ENCODE data around the gene EIF3F. TPM values are rescaled to one million over a fixed set of nuclear protein-coding genes. Genes with fewer than 3 reads are reported as not detected.

Gene EIF3F
- total RNA-seq, 4 donors from 2014 or later = 335 to 691 (median 463) TPM

GRCh38 chr11:8039530-8040260 is 52.6 kb downstream of the EIF3F start:
- WGBS = 81% methylated on average over 7 of the region's 10 CpGs
- Histone ChIP-seq H3K9me3 (no peaks in the 10 kb centered on the region), H3K36me3 (no peaks in the 10 kb centered on the region), H3K4me1 (peaks cover 5% of the 10 kb centered on the region), H3K27ac (no peak overlapping the region), H3K4me3 (no peak overlapping the region), H3K27me3 (peaks cover 3% of the 10 kb centered on the region)
- TF ChIP-seq, protein P1, sequence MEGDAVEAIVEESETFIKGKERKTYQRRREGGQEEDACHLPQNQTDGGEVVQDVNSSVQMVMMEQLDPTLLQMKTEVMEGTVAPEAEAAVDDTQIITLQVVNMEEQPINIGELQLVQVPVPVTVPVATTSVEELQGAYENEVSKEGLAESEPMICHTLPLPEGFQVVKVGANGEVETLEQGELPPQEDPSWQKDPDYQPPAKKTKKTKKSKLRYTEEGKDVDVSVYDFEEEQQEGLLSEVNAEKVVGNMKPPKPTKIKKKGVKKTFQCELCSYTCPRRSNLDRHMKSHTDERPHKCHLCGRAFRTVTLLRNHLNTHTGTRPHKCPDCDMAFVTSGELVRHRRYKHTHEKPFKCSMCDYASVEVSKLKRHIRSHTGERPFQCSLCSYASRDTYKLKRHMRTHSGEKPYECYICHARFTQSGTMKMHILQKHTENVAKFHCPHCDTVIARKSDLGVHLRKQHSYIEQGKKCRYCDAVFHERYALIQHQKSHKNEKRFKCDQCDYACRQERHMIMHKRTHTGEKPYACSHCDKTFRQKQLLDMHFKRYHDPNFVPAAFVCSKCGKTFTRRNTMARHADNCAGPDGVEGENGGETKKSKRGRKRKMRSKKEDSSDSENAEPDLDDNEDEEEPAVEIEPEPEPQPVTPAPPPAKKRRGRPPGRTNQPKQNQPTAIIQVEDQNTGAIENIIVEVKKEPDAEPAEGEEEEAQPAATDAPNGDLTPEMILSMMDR (IDR thresholded peaks at IDR 0.05) = no peak
- TF ChIP-seq POLR2A (IDR thresholded peaks at IDR 0.05) = no peak
- TF ChIP-seq EP300 (IDR thresholded peaks at IDR 0.05) = no peak
- TF ChIP-seq POLR2AphosphoS5 (IDR thresholded peaks at IDR 0.05) = no peak
- peak; percentile 26 to 45 for DNase-seq (ENCODE audit: low spot score in 2 of 2)

GRCh38 chr11:8040261-8040920 is 53.3 kb downstream of the EIF3F start:
- Histone ChIP-seq H3K27ac (no peak overlapping the region), H3K27me3 (peaks cover 3% of the 10 kb centered on the region), H3K36me3 (no peaks in the 10 kb centered on the region), H3K9me3 (no peaks in the 10 kb centered on the region), H3K4me3 (no peak overlapping the region), H3K4me1 (no peaks in the 10 kb centered on the region)
- TF ChIP-seq POLR2A (IDR thresholded peaks at IDR 0.05) (no peak), POLR2AphosphoS5 (IDR thresholded peaks at IDR 0.05) (no peak)
- TF ChIP-seq, protein P1 (IDR thresholded peaks at IDR 0.05) = no peak
- WGBS = 89% methylated on average over 4 of the region's 4 CpGs
- peak; percentile 33 to 34 for DNase-seq (ENCODE audit: low spot score in 2 of 2)

DNA sequence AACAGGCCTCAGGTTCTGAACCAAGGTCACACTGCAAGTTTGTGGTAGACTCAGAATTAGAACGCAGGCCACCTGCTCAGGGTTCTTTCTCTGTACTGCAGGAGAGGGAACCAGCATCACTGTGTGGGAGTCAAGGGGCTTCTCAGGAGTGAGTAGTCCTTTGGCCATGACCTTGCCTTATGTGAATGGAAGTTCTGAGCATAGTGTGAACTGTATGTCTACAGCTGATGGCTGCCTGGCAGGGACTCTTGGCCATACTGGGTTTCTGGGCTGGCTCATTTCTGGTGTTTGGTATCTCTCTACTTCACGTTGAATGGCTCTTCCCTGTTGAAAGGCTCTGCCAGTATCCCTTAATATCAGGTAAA is 53.8 kb downstream of the EIF3F start:
- no peak for DNase-seq (ENCODE audit: low spot score in 2 of 2)

DNA sequence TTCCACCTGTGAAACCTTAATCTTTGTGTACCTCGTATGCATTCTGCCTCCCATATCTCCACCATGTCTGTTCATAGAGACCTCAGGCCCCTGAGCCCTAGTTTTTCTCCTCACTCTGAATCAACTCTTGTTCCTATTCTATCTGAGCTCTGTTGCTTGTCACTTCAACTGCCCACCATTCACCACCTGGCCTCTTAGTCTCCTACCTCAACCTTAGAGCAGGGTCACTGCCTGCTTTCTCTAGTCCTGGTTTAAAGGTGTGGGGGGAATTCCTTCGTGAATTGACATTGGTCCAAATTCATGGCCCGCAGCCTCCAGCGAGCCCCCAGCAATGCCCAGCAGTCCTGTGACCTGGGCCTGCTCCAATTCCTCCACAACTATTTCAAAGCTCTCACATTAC is 54.4 kb downstream of the EIF3F start:
- H3K27me3 ChIP-seq = peaks cover 3% of the 10 kb centered on the region
- no peaks in the 10 kb centered on the region for H3K9me3 ChIP-seq
- TF ChIP-seq EP300 (IDR thresholded peaks at IDR 0.05) (no peak), POLR2A (IDR thresholded peaks at IDR 0.05) (no peak), POLR2AphosphoS5 (IDR thresholded peaks at IDR 0.05) (no peak)
- TF ChIP-seq, protein P1 (IDR thresholded peaks at IDR 0.05) = no peak
- no peak overlapping the region for H3K4me3 ChIP-seq
- no peaks in the 10 kb centered on the region for H3K4me1 ChIP-seq
- 97% methylated on average over 4 of the region's 4 CpGs for WGBS
- DNase-seq (ENCODE audit: low spot score in 2 of 2) = peak in 1 of 2 donors; percentile 25
- no peak overlapping the region for H3K27ac ChIP-seq
- no peaks in the 10 kb centered on the region for H3K36me3 ChIP-seq

More for the DNA sequence above, 53.8 kb downstream of the EIF3F start:
- Histone ChIP-seq H3K27me3 (peaks cover 3% of the 10 kb centered on the region), H3K36me3 (no peaks in the 10 kb centered on the region), H3K27ac (no peak overlapping the region), H3K4me3 (no peak overlapping the region), H3K9me3 (no peaks in the 10 kb centered on the region), H3K4me1 (no peaks in the 10 kb centered on the region)
- WGBS = 94% methylated on average over 2 of the region's 2 CpGs
- TF ChIP-seq, protein P1 (IDR thresholded peaks at IDR 0.05) = no peak
- TF ChIP-seq POLR2AphosphoS5 (IDR thresholded peaks at IDR 0.05) = no peak
- TF ChIP-seq EP300 (IDR thresholded peaks at IDR 0.05) = no peak
- no peak for TF ChIP-seq POLR2A (IDR thresholded peaks at IDR 0.05)

GRCh38 chr11:8043756-8044155 is 56.6 kb downstream of the EIF3F start:
- peak; percentile 49 to 71 for DNase-seq (ENCODE audit: low spot score in 2 of 2)

More at GRCh38 chr11:8043756-8044155, 56.6 kb downstream of the EIF3F start:
- Histone ChIP-seq H3K36me3 (no peaks in the 10 kb centered on the region), H3K4me1 (no peaks in the 10 kb centered on the region), H3K9me3 (no peaks in the 10 kb centered on the region), H3K4me3 (no peak overlapping the region), H3K27me3 (no peaks in the 10 kb centered on the region), H3K27ac (no peak overlapping the region)
- WGBS = 67% methylated on average over 2 of the region's 2 CpGs
- TF ChIP-seq EP300 (IDR thresholded peaks at IDR 0.05) (no peak), POLR2AphosphoS5 (IDR thresholded peaks at IDR 0.05) (no peak), POLR2A (IDR thresholded peaks at IDR 0.05) (no peak)
- TF ChIP-seq, protein P1 (IDR thresholded peaks at IDR 0.05) = no peak

All from suprapubic skin (tissue), 4 donors.